WERI-Rb-1 (cell line): ENCODE measurements around the gene CELSR3.

ENCODE experiments used
- DNase-seq: peaks from one replicate; pipeline ENCODE4 v3.0.0-alpha.2; 2020
- H3K27ac ChIP-seq: fragments of 250-450 bp; sonication (Bioruptor Pico); 2 replicates; pipeline ENCODE4 v1.5.1; 2020; ENCODE audit warnings: mild to moderate bottlenecking, moderate library complexity
- H3K27me3 ChIP-seq: fragments of 250-450 bp; sonication (Bioruptor Pico); 2 replicates; pipeline ENCODE4 v1.5.1; 2021; ENCODE audit warnings: mild to moderate bottlenecking, low read depth, moderate library complexity; ENCODE audit not compliant: insufficient read depth, severe bottlenecking
- H3K36me3 ChIP-seq: fragments of 250-450 bp; sonication (Bioruptor Pico); 2 replicates; pipeline ENCODE4 v1.5.1; 2020; ENCODE audit warnings: mild to moderate bottlenecking, moderate library complexity
- H3K4me3 ChIP-seq: 2 replicates; pipeline ENCODE4 v1.5.1; 2011; ENCODE audit warnings: low read depth, mild to moderate bottlenecking, control low read depth, low read length
- H3K9me3 ChIP-seq: fragments of 250-450 bp; sonication (Bioruptor Pico); 2 replicates; pipeline ENCODE4 v1.5.1; 2021; ENCODE audit warnings: mild to moderate bottlenecking, moderate library complexity; ENCODE audit not compliant: severe bottlenecking
- TF ChIP-seq, protein P1 (sequence below): IDR thresholded peaks from 2 replicates; pipeline ENCODE4 v1.5.1; 2011; ENCODE audit warnings: low read depth, mild to moderate bottlenecking, control low read depth, inconsistent platforms, low read length

Gene CELSR3

GRCh38 chr3:48655063-48655462 lies 7.6 kb downstream of the CELSR3 start:
- no peak for DNase-seq
- Histone ChIP-seq H3K27ac (no peak overlapping the region), H3K27me3 (no peaks in the 10 kb centered on the region), H3K4me3 (no peak overlapping the region), H3K9me3 (peaks cover under 1% of the 10 kb centered on the region), H3K36me3 (peaks cover 92% of the 10 kb centered on the region)
- TF ChIP-seq, protein P1, sequence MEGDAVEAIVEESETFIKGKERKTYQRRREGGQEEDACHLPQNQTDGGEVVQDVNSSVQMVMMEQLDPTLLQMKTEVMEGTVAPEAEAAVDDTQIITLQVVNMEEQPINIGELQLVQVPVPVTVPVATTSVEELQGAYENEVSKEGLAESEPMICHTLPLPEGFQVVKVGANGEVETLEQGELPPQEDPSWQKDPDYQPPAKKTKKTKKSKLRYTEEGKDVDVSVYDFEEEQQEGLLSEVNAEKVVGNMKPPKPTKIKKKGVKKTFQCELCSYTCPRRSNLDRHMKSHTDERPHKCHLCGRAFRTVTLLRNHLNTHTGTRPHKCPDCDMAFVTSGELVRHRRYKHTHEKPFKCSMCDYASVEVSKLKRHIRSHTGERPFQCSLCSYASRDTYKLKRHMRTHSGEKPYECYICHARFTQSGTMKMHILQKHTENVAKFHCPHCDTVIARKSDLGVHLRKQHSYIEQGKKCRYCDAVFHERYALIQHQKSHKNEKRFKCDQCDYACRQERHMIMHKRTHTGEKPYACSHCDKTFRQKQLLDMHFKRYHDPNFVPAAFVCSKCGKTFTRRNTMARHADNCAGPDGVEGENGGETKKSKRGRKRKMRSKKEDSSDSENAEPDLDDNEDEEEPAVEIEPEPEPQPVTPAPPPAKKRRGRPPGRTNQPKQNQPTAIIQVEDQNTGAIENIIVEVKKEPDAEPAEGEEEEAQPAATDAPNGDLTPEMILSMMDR = no peak

GRCh38 chr3:48652923-48653715 lies 9.6 kb downstream of the CELSR3 start:
- H3K27ac ChIP-seq = no peak overlapping the region
- no peak overlapping the region for H3K4me3 ChIP-seq
- H3K36me3 ChIP-seq = peaks cover 92% of the 10 kb centered on the region
- H3K27me3 ChIP-seq = no peaks in the 10 kb centered on the region
- no peaks in the 10 kb centered on the region for H3K9me3 ChIP-seq
- TF ChIP-seq, protein P1 = no peak
- DNase-seq = no peak

GRCh38 chr3:48651771-48652170 lies 10.9 kb downstream of the CELSR3 start:
- Histone ChIP-seq H3K36me3 (peaks cover 80% of the 10 kb centered on the region), H3K4me3 (no peak overlapping the region), H3K27ac (no peak overlapping the region), H3K27me3 (no peaks in the 10 kb centered on the region), H3K9me3 (no peaks in the 10 kb centered on the region)
- DNase-seq = no peak
- TF ChIP-seq, protein P1 = no peak

- H3K36me3 ChIP-seq = peaks cover 83% of the 10 kb centered on the region
- H3K9me3 ChIP-seq = no peaks in the 10 kb centered on the region
- H3K27me3 ChIP-seq = no peaks in the 10 kb centered on the region
- no peak overlapping the region for H3K27ac ChIP-seq
- DNase-seq = no peak
- TF ChIP-seq, protein P1 = no peak
- H3K4me3 ChIP-seq = no peak overlapping the region
These were observed 12.0 kb downstream of the CELSR3 start for GRCh38 chr3:48650723-48651122.

DNA sequence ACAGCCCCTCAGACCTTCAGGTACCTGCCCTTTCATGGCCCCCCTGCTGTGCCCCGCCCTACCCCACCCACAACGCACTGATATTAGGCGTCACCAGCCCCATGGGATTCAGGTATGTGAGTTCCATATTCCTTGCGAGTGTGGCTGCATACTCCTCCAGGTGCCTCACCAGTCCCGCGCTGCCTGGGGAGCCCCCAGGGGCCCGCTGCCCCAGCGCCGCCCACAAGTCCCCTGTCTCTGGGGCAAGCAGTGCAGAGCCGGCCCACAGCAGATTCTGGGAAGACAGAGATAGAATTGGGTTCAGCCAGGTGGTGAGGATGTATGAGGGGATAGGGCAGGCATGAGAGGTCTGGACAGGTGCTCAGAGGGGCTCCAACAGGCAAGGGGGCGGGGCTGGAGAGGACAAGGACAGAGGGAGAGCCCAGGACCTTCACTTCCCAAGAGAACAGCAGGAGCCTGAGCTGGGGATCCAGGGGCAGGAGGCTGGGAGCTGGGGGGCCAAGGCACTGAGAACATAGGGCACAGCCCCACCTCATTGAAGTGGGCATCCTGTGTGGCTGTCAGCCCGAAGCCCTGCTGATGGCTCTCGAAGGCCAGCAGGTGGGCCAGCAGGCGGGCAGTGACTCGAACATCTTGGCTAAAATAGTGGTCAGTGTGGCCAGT lies 14.4 kb downstream of the CELSR3 start:
- Histone ChIP-seq H3K36me3 (peaks cover 86% of the 10 kb centered on the region), H3K4me3 (no peak overlapping the region), H3K9me3 (no peaks in the 10 kb centered on the region), H3K27ac (no peak overlapping the region), H3K27me3 (no peaks in the 10 kb centered on the region)
- DNase-seq = no peak
- TF ChIP-seq, protein P1 = no peak

DNA sequence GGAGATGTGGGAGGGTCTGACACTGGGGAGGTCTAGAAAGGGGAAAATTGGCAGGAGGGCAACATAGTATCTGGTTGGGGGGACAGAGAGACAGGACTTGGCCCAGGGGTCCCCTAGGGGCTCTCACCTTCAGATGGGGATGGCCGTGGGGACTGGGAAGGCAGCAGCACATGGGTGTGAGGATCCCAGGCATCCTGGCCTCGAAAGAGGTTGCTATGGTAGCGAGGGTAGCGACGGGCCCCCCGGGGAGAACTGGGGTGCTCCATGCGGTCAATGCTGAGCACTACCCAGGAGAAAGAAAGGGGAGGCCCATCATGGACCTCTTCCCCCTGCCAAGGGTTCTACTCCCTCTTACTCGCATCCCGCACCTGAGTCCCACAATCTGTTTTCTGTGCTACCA lies 15.0 kb downstream of the CELSR3 start:
- no peak overlapping the region for H3K4me3 ChIP-seq
- no peaks in the 10 kb centered on the region for H3K9me3 ChIP-seq
- no peak for DNase-seq
- TF ChIP-seq, protein P1 = no peak
- H3K27ac ChIP-seq = no peak overlapping the region
- no peaks in the 10 kb centered on the region for H3K27me3 ChIP-seq
- peaks cover 86% of the 10 kb centered on the region for H3K36me3 ChIP-seq
